Spleen (tissue), 11 donors: ENCODE measurements around the gene CDH13. TPM values are rescaled to one million over a fixed set of nuclear protein-coding genes. Genes with fewer than 3 reads are reported as not detected.

Experiments used
- DNase-seq: peaks from one replicate; pipeline ENCODE4 v3.0.0-alpha.2; 2020
- H3K27ac ChIP-seq, 8 donors: fragments of 200-600 bp; sonication (generic) in 7 of 8; 1 replicate in 4 of 8; 2 replicates in 4 of 8; pipeline versions ENCODE4 v1.5.0 to v1.8.0; 2016 to 2021; ENCODE audit warnings: inconsistent platforms in 4 of 8, mild to moderate bottlenecking in 4 of 8, moderate library complexity in 1 of 8
- H3K27me3 ChIP-seq, 7 donors: fragments of 200-600 bp; sonication (generic) in 6 of 7; replicated peaks in 1 of 7; 1 replicate in 4 of 7; 2 replicates in 3 of 7; pipeline versions ENCODE4 v1.5.0 to v1.8.0; 2016 to 2021; ENCODE audit warnings: inconsistent platforms in 3 of 7, mild to moderate bottlenecking in 1 of 7
- H3K36me3 ChIP-seq, 6 donors: fragments of 200-600 bp; sonication (generic) in 5 of 6; 1 replicate in 4 of 6; 2 replicates in 2 of 6; pipeline versions ENCODE4 v1.5.0 to v1.8.0; 2016 to 2021; ENCODE audit warnings: inconsistent platforms in 2 of 6
- H3K4me1 ChIP-seq, 6 donors: fragments of 200-600 bp; sonication (generic) in 5 of 6; 1 replicate in 3 of 6; 2 replicates in 3 of 6; pipeline versions ENCODE4 v1.5.0 to v1.8.0; 2016 to 2021; ENCODE audit warnings: inconsistent platforms in 3 of 6
- H3K4me3 ChIP-seq, 8 donors: fragments of 200-600 bp; sonication (generic) in 7 of 8; 1 replicate in 4 of 8; 2 replicates in 4 of 8; pipeline versions ENCODE4 v1.5.0 to v1.8.0; 2016 to 2021; ENCODE audit warnings: inconsistent platforms in 4 of 8, mild to moderate bottlenecking in 4 of 8, moderate library complexity in 2 of 8
- H3K9me3 ChIP-seq, 8 donors: fragments of 200-600 bp; sonication (generic) in 7 of 8; 1 replicate in 4 of 8; 2 replicates in 4 of 8; pipeline versions ENCODE4 v1.5.0 to v1.8.0; 2016 to 2021; ENCODE audit warnings: inconsistent platforms in 4 of 8
- POLR2A ChIP-seq, 3 donors: fragments of 450-650 bp; IDR thresholded peaks; one replicate each; pipeline ENCODE4 v1.5.1; 2017; ENCODE audit warnings: antibody characterized with exemption in 3 of 3, mild to moderate bottlenecking in 1 of 3
- POLR2AphosphoS5 ChIP-seq, 3 donors: sonication (generic); formaldehyde crosslinking; IDR thresholded peaks; one replicate each; pipeline ENCODE4 v1.5.1; 2017; ENCODE audit warnings: antibody characterized with exemption in 3 of 3
- WGBS, 5 donors: extraction: QIAGEN DNeasy Blood & Tissue Kit in 3 of 5; methylation state at CpG; one replicate each; pipeline versions ENCODE4 v1.1.5 to v1.1.7; 2013 to 2018; 5-methylcytosine and 5-hydroxymethylcytosine counted together
- intact Hi-C: fragments of 100-400 bp; cut with DNase I; formaldehyde crosslinking; loops from one replicate; pipeline ENCODE4 v1.15.0; 2023; ENCODE audit warnings: low total_unique reads
- polyA plus RNA-seq, 3 donors: library from polyadenylated mRNA; stranded (reverse); fragments of 200-250 nt; gene quantifications; one replicate each; pipeline ENCODE4 v1.2.1, GENCODE V29; 2013
- total RNA-seq, 7 donors: library from RNA; depleted of rRNA in 3 of 7; stranded (reverse); fragments of >200 nt in 3 of 7; fragmentation: NEBNext Ultra II Directional in 4 of 7; extraction: Animal tissue kit (Norgen Biotek cat#: 25700) in 4 of 7; gene quantifications; one replicate each; pipeline versions ENCODE4 v1.1.0 to v1.2.1, GENCODE V29; 2016 to 2021
- TF ChIP-seq, protein P1 (sequence below), 11 experiments: fragments of 200-600 bp in 7 of 11; fragments of 450-650 bp in 4 of 11; sonication (generic) in 4 of 11; IDR thresholded peaks in 8 of 11; conservative IDR thresholded peaks in 3 of 11; 1 replicate in 7 of 11; 2 replicates in 4 of 11; pipeline versions ENCODE4 v1.4.0 to v1.8.0; 2016 to 2021; ENCODE audit warnings: antibody characterized with exemption in 11 of 11, inconsistent platforms in 4 of 11, mild to moderate bottlenecking in 1 of 11
- donor health status: healthy with polysubstance abuse.
- donor health status: DM: no; HTN: no; CAD: no; lungs with moderate emphysema.
- donor health status: DM: no; HTN: no; CAD: no.
- donor health status: Bipolar disorder and iron deficiency.
- donor health status: healthy.
- donor health status: DM: no; HTN: no; CAD: no.
- donor health status: DM: yes; HTN: yes; CAD: no.

CDH13 gene
- total and polyA plus RNA-seq, 10 donors = 0.13 to 4.6 (median 1.1) TPM

DNA sequence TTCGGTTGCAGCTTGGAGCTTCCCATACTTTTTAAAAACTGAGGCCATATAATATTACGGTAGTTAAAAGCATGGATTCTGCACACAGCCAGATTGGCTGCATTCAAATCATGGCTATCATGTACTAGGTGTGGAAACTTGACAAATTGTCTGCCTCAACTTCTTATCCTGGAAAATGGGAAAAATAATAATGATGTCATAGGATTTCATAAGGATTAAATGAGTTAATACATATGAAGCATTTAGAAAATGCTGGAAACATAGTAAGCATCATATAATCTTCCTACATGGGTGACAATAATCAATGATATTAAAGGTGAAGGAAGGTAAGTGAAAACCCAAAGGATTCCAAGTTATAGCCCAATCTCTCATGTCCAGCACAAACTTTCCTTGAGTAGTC lies 592.5 kb downstream of the CDH13 start:
- H3K4me1 ChIP-seq = no peaks in the 10 kb centered on the region
- TF ChIP-seq, protein P1, sequence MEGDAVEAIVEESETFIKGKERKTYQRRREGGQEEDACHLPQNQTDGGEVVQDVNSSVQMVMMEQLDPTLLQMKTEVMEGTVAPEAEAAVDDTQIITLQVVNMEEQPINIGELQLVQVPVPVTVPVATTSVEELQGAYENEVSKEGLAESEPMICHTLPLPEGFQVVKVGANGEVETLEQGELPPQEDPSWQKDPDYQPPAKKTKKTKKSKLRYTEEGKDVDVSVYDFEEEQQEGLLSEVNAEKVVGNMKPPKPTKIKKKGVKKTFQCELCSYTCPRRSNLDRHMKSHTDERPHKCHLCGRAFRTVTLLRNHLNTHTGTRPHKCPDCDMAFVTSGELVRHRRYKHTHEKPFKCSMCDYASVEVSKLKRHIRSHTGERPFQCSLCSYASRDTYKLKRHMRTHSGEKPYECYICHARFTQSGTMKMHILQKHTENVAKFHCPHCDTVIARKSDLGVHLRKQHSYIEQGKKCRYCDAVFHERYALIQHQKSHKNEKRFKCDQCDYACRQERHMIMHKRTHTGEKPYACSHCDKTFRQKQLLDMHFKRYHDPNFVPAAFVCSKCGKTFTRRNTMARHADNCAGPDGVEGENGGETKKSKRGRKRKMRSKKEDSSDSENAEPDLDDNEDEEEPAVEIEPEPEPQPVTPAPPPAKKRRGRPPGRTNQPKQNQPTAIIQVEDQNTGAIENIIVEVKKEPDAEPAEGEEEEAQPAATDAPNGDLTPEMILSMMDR (IDR thresholded peaks at IDR 0.05 in 8 of 11, conservative IDR thresholded peaks at IDR 0.05 in 3 of 11) = no peak
- TF ChIP-seq POLR2AphosphoS5 (IDR thresholded peaks at IDR 0.05) (no peak), POLR2A (IDR thresholded peaks at IDR 0.05) (no peak)
- intact Hi-C loops = loop anchor here (10.0 kb wide), 1 partner anchor 954 kb away; no protein-coding TSS in a partner anchor
- peaks cover 0 to 4% (median 1%) of the 10 kb centered on the region in 8 donors for H3K9me3 ChIP-seq
- H3K4me3 ChIP-seq = no peak overlapping the region
- H3K27me3 ChIP-seq = peaks cover 0 to 11% (median 0%) of the 10 kb centered on the region in 7 donors
- no peak overlapping the region for H3K27ac ChIP-seq
- DNase-seq = no peak
- no peaks in the 10 kb centered on the region for H3K36me3 ChIP-seq
- WGBS, 5 donors = 89 to 95% (median 92%) methylated on average over 2 of the region's 2 CpGs

- intact Hi-C loops = no loop called here
- no peaks in the 10 kb centered on the region for H3K36me3 ChIP-seq
- no peak for DNase-seq
- TF ChIP-seq POLR2AphosphoS5 (IDR thresholded peaks at IDR 0.05) (no peak), POLR2A (IDR thresholded peaks at IDR 0.05) (no peak)
- TF ChIP-seq, protein P1 (IDR thresholded peaks at IDR 0.05 in 8 of 11, conservative IDR thresholded peaks at IDR 0.05 in 3 of 11) = no peak
- H3K27ac ChIP-seq = no peak overlapping the region
- no peaks in the 10 kb centered on the region for H3K4me1 ChIP-seq
- no peak overlapping the region for H3K4me3 ChIP-seq
- peaks cover 0 to 4% (median 1%) of the 10 kb centered on the region in 8 donors for H3K9me3 ChIP-seq
- WGBS, 5 donors = 80 to 88% (median 87%) methylated on average over 9 of the region's 9 CpGs
- peaks cover 0 to 11% (median 0%) of the 10 kb centered on the region in 7 donors for H3K27me3 ChIP-seq
Observed at GRCh38 chr16:83220066-83220465, 593.3 kb downstream of the CDH13 start.

- H3K4me3 ChIP-seq = no peak overlapping the region
- intact Hi-C loops = no loop called here
- no peaks in the 10 kb centered on the region for H3K36me3 ChIP-seq
- DNase-seq = no peak
- no peaks in the 10 kb centered on the region for H3K9me3 ChIP-seq
- no peaks in the 10 kb centered on the region for H3K4me1 ChIP-seq
- TF ChIP-seq POLR2AphosphoS5 (IDR thresholded peaks at IDR 0.05) (no peak), POLR2A (IDR thresholded peaks at IDR 0.05) (no peak)
- TF ChIP-seq, protein P1 (IDR thresholded peaks at IDR 0.05 in 8 of 11, conservative IDR thresholded peaks at IDR 0.05 in 3 of 11) = no peak
- WGBS, 5 donors = 79 to 95% (median 93%) methylated on average over 3 of the region's 3 CpGs
- no peak overlapping the region for H3K27ac ChIP-seq
- H3K27me3 ChIP-seq = peaks cover 0 to 28% (median 0%) of the 10 kb centered on the region in 7 donors
Observed at GRCh38 chr16:83224642-83225041, 597.9 kb downstream of the CDH13 start.

DNA sequence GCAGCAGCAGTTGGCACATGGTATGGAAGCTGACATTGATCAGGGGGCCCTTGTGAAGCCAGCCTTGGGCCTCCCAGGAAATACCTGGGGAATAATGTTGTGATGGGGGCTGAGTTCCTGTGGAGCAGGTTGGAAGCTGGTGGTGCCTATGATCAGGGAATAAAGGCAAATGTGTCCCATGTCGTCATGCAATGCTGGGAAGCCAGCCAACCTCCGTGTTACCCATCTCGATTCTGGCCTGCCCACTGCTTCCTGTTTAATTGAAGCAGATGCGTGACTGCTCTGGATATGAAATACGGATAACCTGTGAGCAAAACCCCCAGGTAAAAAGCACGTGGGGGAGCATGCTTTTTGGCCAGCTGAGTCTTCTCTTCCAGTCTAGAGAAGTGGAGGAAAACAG lies 600.6 kb downstream of the CDH13 start:
- intact Hi-C loops = no loop called here
- 33 to 57% (median 43%) methylated on average over 6 of the region's 6 CpGs for WGBS, 5 donors

More for the DNA sequence above, 600.6 kb downstream of the CDH13 start:
- Histone ChIP-seq H3K36me3 (no peaks in the 10 kb centered on the region), H3K4me1 (no peaks in the 10 kb centered on the region), H3K9me3 (no peaks in the 10 kb centered on the region), H3K27me3 (peaks cover 0 to 34% (median 0%) of the 10 kb centered on the region in 7 donors), H3K27ac (no peak overlapping the region), H3K4me3 (no peak overlapping the region)
- TF ChIP-seq, protein P1 (IDR thresholded peaks at IDR 0.05 in 8 of 11, conservative IDR thresholded peaks at IDR 0.05 in 3 of 11) = no peak
- TF ChIP-seq POLR2A (IDR thresholded peaks at IDR 0.05) (no peak), POLR2AphosphoS5 (IDR thresholded peaks at IDR 0.05) (no peak)
- DNase-seq = no peak
